ENCODE data around the gene CRYGC.

DNA sequence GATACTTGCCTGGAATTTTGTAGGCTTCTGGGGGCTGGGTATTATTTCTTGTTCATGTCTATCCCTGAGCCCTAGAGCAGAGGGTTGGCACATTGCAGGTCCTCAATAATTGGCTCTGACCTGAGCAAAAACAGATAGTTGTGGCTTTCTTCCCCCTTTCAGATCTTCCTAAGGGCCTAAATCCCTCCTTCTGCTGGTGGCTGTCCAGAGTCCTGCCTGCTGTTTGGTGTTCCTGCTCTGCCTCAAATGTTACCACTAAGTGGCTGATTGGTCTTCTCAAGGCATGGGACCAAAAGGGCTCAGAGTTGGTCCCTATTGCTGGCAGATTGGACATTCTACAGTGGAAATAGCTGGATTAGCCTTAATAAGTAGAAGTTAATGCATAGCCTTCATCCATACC lies 17.4 kb upstream of the CRYGC start:
- no peak for TF ChIP-seq POLR2AphosphoS5 (IDR thresholded peaks at IDR 0.05)
- no peak for TF ChIP-seq POLR2A (IDR thresholded peaks at IDR 0.05)
- TF ChIP-seq CTCF (IDR thresholded peaks at IDR 0.05) = no peak
- no peak for TF ChIP-seq EP300 (IDR thresholded peaks at IDR 0.05)

All from stomach (tissue), 4 donors.